ENCODE data around the gene MID1.

DNA sequence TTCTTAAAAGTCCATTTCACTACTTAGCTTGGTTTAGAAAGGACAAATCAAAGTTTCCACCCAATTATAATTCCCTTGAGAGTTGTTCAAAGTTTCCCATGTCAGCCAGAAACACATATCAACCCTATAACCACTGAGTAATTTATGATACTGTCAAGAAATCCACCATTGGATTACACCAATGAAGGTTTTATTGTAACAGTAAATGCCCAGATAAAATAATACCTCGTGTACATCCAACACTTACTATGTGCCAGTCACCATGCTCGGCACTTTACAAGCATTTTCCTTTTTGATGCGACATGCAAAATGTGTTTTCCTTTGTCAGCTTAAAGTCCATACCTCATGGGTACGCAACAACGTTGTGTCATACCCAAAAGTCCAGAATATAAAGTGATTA lies 64.0 kb downstream of the MID1 start:
- no peak for TF ChIP-seq EZH2 (IDR thresholded peaks at IDR 0.05; ENCODE audit: borderline replicate concordance, low read depth, low read length, severe bottlenecking)
- TF ChIP-seq, protein P1, sequence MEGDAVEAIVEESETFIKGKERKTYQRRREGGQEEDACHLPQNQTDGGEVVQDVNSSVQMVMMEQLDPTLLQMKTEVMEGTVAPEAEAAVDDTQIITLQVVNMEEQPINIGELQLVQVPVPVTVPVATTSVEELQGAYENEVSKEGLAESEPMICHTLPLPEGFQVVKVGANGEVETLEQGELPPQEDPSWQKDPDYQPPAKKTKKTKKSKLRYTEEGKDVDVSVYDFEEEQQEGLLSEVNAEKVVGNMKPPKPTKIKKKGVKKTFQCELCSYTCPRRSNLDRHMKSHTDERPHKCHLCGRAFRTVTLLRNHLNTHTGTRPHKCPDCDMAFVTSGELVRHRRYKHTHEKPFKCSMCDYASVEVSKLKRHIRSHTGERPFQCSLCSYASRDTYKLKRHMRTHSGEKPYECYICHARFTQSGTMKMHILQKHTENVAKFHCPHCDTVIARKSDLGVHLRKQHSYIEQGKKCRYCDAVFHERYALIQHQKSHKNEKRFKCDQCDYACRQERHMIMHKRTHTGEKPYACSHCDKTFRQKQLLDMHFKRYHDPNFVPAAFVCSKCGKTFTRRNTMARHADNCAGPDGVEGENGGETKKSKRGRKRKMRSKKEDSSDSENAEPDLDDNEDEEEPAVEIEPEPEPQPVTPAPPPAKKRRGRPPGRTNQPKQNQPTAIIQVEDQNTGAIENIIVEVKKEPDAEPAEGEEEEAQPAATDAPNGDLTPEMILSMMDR (IDR thresholded peaks at IDR 0.05; ENCODE audit: borderline replicate concordance, extremely low read depth, low read length, poor library complexity, severe bottlenecking): no peak
